H1 (cell line): ENCODE results near the gene VRK2. TPM values are rescaled to one million over a fixed set of nuclear protein-coding genes. Genes with fewer than 3 reads are reported as not detected.

Source experiments
- CTCF ChIA-PET: fragments of 300-600 bp; sonication (Branson Sonifier 250); formaldehyde crosslinking; loops from one replicate; lab custom pipeline; 2021; ENCODE audit not compliant: partially characterized antibody; lab: Charles Lee
- POLR2A ChIA-PET: fragments of 300-600 bp; sonication (Branson Sonifier 250); formaldehyde crosslinking; loops from one replicate; lab custom pipeline; 2021; ENCODE audit warnings: inconsistent platforms; ENCODE audit not compliant: partially characterized antibody; lab: Charles Lee
- DNase-seq, 2 experiments: peaks; one replicate each; pipeline versions ENCODE4 v3.0.0 to v3.0.0-alpha.2; 2010 to 2022; ENCODE audit warnings: low spot score in 2 of 2, low read depth in 1 of 2, mixed read lengths in 1 of 2
- FAIRE-seq: peaks from 2 replicates; lab custom pipeline; 2011; peaks lifted over from hg19 to GRCh38; lab: Jason Lieb, UNC
- H2AFZ ChIP-seq: 2 replicates; pipeline ENCODE4 v1.8.1; 2012; ENCODE audit warnings: low read length, inconsistent platforms
- H2AK5ac ChIP-seq: 2 replicates; pipeline ENCODE4 v1.6.1; 2013; ENCODE audit warnings: low read depth, low read length
- H2BK120ac ChIP-seq: replicated peaks from 2 replicates; pipeline ENCODE3; 2013; ENCODE audit warnings: low read depth, low read length, inconsistent platforms
- H2BK12ac ChIP-seq: 2 replicates; pipeline ENCODE4 v1.6.1; 2013; ENCODE audit warnings: low read depth, low read length
- H2BK15ac ChIP-seq: 2 replicates; pipeline ENCODE4 v1.6.1; 2013; ENCODE audit warnings: low read length
- H2BK20ac ChIP-seq: 2 replicates; pipeline ENCODE4 v1.6.1; 2013; ENCODE audit warnings: low read length
- H2BK5ac ChIP-seq: 2 replicates; pipeline ENCODE4 v1.6.1; 2013; ENCODE audit warnings: low read depth, low read length
- H3K14ac ChIP-seq: 2 replicates; pipeline ENCODE4 v1.6.1; 2013; ENCODE audit warnings: inconsistent platforms; ENCODE audit not compliant: insufficient read length
- H3K18ac ChIP-seq: 2 replicates; pipeline ENCODE4 v1.6.1; 2013; ENCODE audit warnings: low read length; ENCODE audit errors: extremely low read depth
- H3K23ac ChIP-seq: 2 replicates; pipeline ENCODE4 v1.6.1; 2013; ENCODE audit warnings: inconsistent platforms; ENCODE audit not compliant: insufficient read length
- H3K23me2 ChIP-seq: 2 replicates; pipeline ENCODE4 v1.6.1; 2013; ENCODE audit warnings: low read depth, low read length
- H3K27ac ChIP-seq: 2 replicates; pipeline ENCODE4 v1.6.1; 2011; ENCODE audit warnings: low read depth, low read length, inconsistent platforms
- H3K27me3 ChIP-seq, 4 experiments: replicated peaks in 1 of 4; 1 replicate in 1 of 4; 2 replicates in 3 of 4; pipeline versions ENCODE4 v1.6.1 to v1.8.1; 2011 to 2013; ENCODE audit warnings: low read length in 3 of 4, mild to moderate bottlenecking in 3 of 4, inconsistent platforms in 2 of 4, mixed read lengths in 2 of 4, moderate library complexity in 1 of 4; ENCODE audit not compliant: control insufficient read depth in 3 of 4, insufficient read depth in 3 of 4; ENCODE audit errors: extremely low read depth in 1 of 4
- H3K36me3 ChIP-seq, 4 experiments: 2 replicates each; pipeline versions ENCODE4 v1.6.1 to v1.8.1; 2011 to 2013; ENCODE audit warnings: mild to moderate bottlenecking in 4 of 4, low read length in 3 of 4, moderate library complexity in 2 of 4, control low read depth in 1 of 4, inconsistent platforms in 1 of 4; ENCODE audit not compliant: insufficient read depth in 4 of 4, control insufficient read depth in 2 of 4
- H3K4ac ChIP-seq: replicated peaks from 2 replicates; pipeline ENCODE3; 2013; ENCODE audit warnings: low read length, low read depth, mixed read lengths, inconsistent platforms; ENCODE audit not compliant: insufficient read length
- H3K4me1 ChIP-seq, 4 experiments: replicated peaks in 1 of 4; 1 replicate in 1 of 4; 2 replicates in 3 of 4; pipeline versions ENCODE4 v1.6.1 to v1.8.1; 2011 to 2013; ENCODE audit warnings: low read length in 3 of 4, inconsistent platforms in 2 of 4, mixed read lengths in 1 of 4; ENCODE audit not compliant: insufficient read depth in 4 of 4, control insufficient read depth in 3 of 4
- H3K4me2 ChIP-seq, 2 experiments: 2 replicates each; pipeline versions ENCODE4 v1.6.1 to v1.8.1; 2011 to 2013; ENCODE audit warnings: low read depth in 2 of 2, low read length in 2 of 2, control low read depth in 1 of 2, inconsistent platforms in 1 of 2, mild to moderate bottlenecking in 1 of 2; ENCODE audit not compliant: insufficient read depth in 1 of 2
- H3K4me3 ChIP-seq, 4 experiments: fragments of 200-600, 300-600 bp in 1 of 4; sonication (generic), shearing (Covaris generic), sonication (Bioruptor Twin) in 1 of 4; 2 replicates each; pipeline versions ENCODE4 v1.5.1 to v1.8.1; 2011 to 2016; ENCODE audit warnings: low read length in 4 of 4, low read depth in 3 of 4, control low read depth in 2 of 4, inconsistent platforms in 2 of 4, mild to moderate bottlenecking in 2 of 4, mixed read lengths in 1 of 4, moderate library complexity in 1 of 4; ENCODE audit not compliant: insufficient read depth in 2 of 4; ENCODE audit errors: extremely low read depth in 1 of 4
- H3K56ac ChIP-seq: replicated peaks from 2 replicates; pipeline ENCODE3; 2013; ENCODE audit warnings: low read depth, mild to moderate bottlenecking, mixed read lengths, low read length, inconsistent platforms; ENCODE audit not compliant: insufficient read length
- H3K79me1 ChIP-seq: 2 replicates; pipeline ENCODE4 v1.6.1; 2013; ENCODE audit warnings: low read depth, low read length, control low read depth
- H3K79me2 ChIP-seq, 2 experiments: 2 replicates each; pipeline versions ENCODE4 v1.6.1 to v1.8.1; 2012 to 2013; ENCODE audit warnings: low read length in 2 of 2, mild to moderate bottlenecking in 2 of 2, inconsistent platforms in 1 of 2; ENCODE audit not compliant: insufficient read depth in 2 of 2, control insufficient read depth in 1 of 2
- H3K9ac ChIP-seq, 4 experiments: replicated peaks in 1 of 4; 1 replicate in 1 of 4; 2 replicates in 3 of 4; pipeline versions ENCODE4 v1.6.1 to v1.8.1; 2011 to 2013; ENCODE audit warnings: low read depth in 3 of 4, low read length in 3 of 4, control low read depth in 2 of 4, mild to moderate bottlenecking in 2 of 4, moderate library complexity in 2 of 4, inconsistent platforms in 1 of 4; ENCODE audit errors: extremely low read depth in 1 of 4
- H3K9me3 ChIP-seq, 2 experiments: 2 replicates each; pipeline versions ENCODE4 v1.6.1 to v1.8.1; 2012 to 2013; ENCODE audit warnings: mild to moderate bottlenecking in 2 of 2, moderate library complexity in 2 of 2, control low read depth in 1 of 2, inconsistent platforms in 1 of 2, low read depth in 1 of 2, low read length in 1 of 2, mixed read lengths in 1 of 2; ENCODE audit not compliant: insufficient read depth in 2 of 2
- H4K20me1 ChIP-seq, 2 experiments: replicated peaks in 1 of 2; 2 replicates each; pipeline versions ENCODE3 to v1.8.1; 2011 to 2013; ENCODE audit warnings: inconsistent platforms in 2 of 2, low read length in 2 of 2, mild to moderate bottlenecking in 1 of 2; ENCODE audit not compliant: insufficient read depth in 2 of 2, control insufficient read depth in 1 of 2
- H4K5ac ChIP-seq: 2 replicates; pipeline ENCODE4 v1.6.1; 2013; ENCODE audit warnings: low read length, low read depth, mixed read lengths, inconsistent platforms; ENCODE audit not compliant: insufficient read length
- H4K8ac ChIP-seq: 2 replicates; pipeline ENCODE4 v1.8.0; 2013; ENCODE audit warnings: mild to moderate bottlenecking, moderate library complexity, low read length, inconsistent platforms; ENCODE audit not compliant: insufficient read depth; ENCODE audit errors: extremely low read depth
- H4K91ac ChIP-seq: replicated peaks from 2 replicates; pipeline ENCODE3; 2013; ENCODE audit warnings: low read length, mixed read lengths, inconsistent platforms; ENCODE audit not compliant: insufficient read length
- KDM4A ChIP-seq: IDR thresholded peaks from one replicate; pipeline ENCODE4 v1.7.1; 2012; ENCODE audit warnings: low read depth, mild to moderate bottlenecking, moderate library complexity, low read length, inconsistent platforms; ENCODE audit not compliant: severe bottlenecking
- TCF12 ChIP-seq: IDR thresholded peaks from 2 replicates; pipeline ENCODE4 v1.6.1; 2011; ENCODE audit warnings: low read depth, mild to moderate bottlenecking, low read length
- WGBS, 2 experiments: shearing (Covaris generic) in 1 of 2; methylation state at CpG; one replicate each; pipeline versions ENCODE4 v1.1.6 to v1.1.7; 2013 to 2015; ENCODE audit warnings: low lambda C conversion rate in 2 of 2, mixed read lengths in 2 of 2, inconsistent platforms in 1 of 2, low coverage in 1 of 2, missing lambda C conversion rate in 1 of 2; ENCODE audit not compliant: insufficient replicate concordance in 2 of 2, insufficient coverage in 1 of 2, insufficient read length in 1 of 2; ENCODE audit errors: extremely low coverage in 1 of 2, missing lambda C conversion rate in 1 of 2; 5-methylcytosine and 5-hydroxymethylcytosine counted together
- polyA plus RNA-seq, 7 experiments: library from polyadenylated mRNA; depleted of rRNA in 3 of 7; stranded (reverse) in 5 of 7; unstranded in 2 of 7; fragments of >200 nt in 5 of 7; fragments of 200-250 nt in 2 of 7; gene quantifications; 1 replicate in 5 of 7; 2 replicates in 1 of 7; 4 replicates in 1 of 7; pipeline versions ENCODE4 v1.2.1 to v1.2.3, GENCODE V29; 2011 to 2013; ENCODE audit warnings: missing spikeins in 2 of 7, mixed read lengths in 2 of 7
- total RNA-seq: library from RNA; stranded (reverse); fragmentation: NEBNext Ultra II Directional; extraction: Animal tissue kit (Norgen Biotek cat#: 25700); gene quantifications from 2 replicates; pipeline ENCODE4 v1.2.1, GENCODE V29; 2021
- TF ChIP-seq, protein P1 (sequence below), 3 experiments: IDR thresholded peaks; 1 replicate in 2 of 3; 2 replicates in 1 of 3; pipeline versions ENCODE4 v1.5.1 to v1.6.1; 2011; ENCODE audit warnings: low read length in 3 of 3, mild to moderate bottlenecking in 3 of 3, inconsistent platforms in 2 of 3, low read depth in 1 of 3, moderate library complexity in 1 of 3; ENCODE audit not compliant: insufficient read depth in 1 of 3; ENCODE audit errors: control extremely low read depth in 1 of 3
- TF ChIP-seq, protein P2 (sequence below): IDR thresholded peaks from 2 replicates; pipeline ENCODE4 v1.6.1; 2011; ENCODE audit warnings: low read depth, mild to moderate bottlenecking, low read length; ENCODE audit not compliant: insufficient read depth

The VRK2 gene
- total and polyA plus RNA-seq, 2 of the 8 experiments (the other 6 are each of a cell fraction or from before 2014, with no cell fraction given) = 7.6 to 27.8 TPM

- Histone ChIP-seq H3K9ac (no peak overlapping the region), H3K18ac (no peak overlapping the region), H2AFZ (no peak overlapping the region), H2BK15ac (no peak overlapping the region), H3K27me3 (no peaks in the 10 kb centered on the region), H3K79me1 (no peaks in the 10 kb centered on the region), H2BK120ac (no peak overlapping the region), H3K4ac (no peak overlapping the region), H3K4me2 (no peak overlapping the region), H2BK12ac (no peak overlapping the region), H2BK5ac (no peak overlapping the region), H3K79me2 (no peaks in the 10 kb centered on the region), H3K14ac (no peak overlapping the region), H2BK20ac (no peak overlapping the region), H3K9me3 (no peaks in the 10 kb centered on the region; a peak in 1 of 4 replicates), H3K4me3 (no peak overlapping the region), H3K27ac (no peak overlapping the region), H4K91ac (no peak overlapping the region), H3K23me2 (no peaks in the 10 kb centered on the region), H4K20me1 (no peaks in the 10 kb centered on the region), H3K56ac (no peak overlapping the region), H3K36me3 (no peaks in the 10 kb centered on the region; a peak in 2 of 8 replicates), H3K23ac (no peak overlapping the region), H3K4me1 (no peaks in the 10 kb centered on the region), H2AK5ac (no peak overlapping the region), H4K5ac (no peak overlapping the region), H4K8ac (no peak overlapping the region)
- 83% methylated on average over 4 of the region's 4 CpGs; no CpG with 5 or more reads in 1 of the 2 experiments for WGBS, 2 experiments
- TF ChIP-seq, protein P1, sequence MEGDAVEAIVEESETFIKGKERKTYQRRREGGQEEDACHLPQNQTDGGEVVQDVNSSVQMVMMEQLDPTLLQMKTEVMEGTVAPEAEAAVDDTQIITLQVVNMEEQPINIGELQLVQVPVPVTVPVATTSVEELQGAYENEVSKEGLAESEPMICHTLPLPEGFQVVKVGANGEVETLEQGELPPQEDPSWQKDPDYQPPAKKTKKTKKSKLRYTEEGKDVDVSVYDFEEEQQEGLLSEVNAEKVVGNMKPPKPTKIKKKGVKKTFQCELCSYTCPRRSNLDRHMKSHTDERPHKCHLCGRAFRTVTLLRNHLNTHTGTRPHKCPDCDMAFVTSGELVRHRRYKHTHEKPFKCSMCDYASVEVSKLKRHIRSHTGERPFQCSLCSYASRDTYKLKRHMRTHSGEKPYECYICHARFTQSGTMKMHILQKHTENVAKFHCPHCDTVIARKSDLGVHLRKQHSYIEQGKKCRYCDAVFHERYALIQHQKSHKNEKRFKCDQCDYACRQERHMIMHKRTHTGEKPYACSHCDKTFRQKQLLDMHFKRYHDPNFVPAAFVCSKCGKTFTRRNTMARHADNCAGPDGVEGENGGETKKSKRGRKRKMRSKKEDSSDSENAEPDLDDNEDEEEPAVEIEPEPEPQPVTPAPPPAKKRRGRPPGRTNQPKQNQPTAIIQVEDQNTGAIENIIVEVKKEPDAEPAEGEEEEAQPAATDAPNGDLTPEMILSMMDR (IDR thresholded peaks at IDR 0.05; ENCODE audit: control extremely low read depth in 1 of 3, insufficient read depth in 1 of 3, low read depth in 1 of 3, low read length in 3 of 3) = no peak
- no peak for TF ChIP-seq TCF12
- TF ChIP-seq, protein P2, sequence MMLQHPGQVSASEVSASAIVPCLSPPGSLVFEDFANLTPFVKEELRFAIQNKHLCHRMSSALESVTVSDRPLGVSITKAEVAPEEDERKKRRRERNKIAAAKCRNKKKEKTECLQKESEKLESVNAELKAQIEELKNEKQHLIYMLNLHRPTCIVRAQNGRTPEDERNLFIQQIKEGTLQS = no peak
- no peak for TF ChIP-seq KDM4A
- ChIA-PET CTCF (no interaction called here), POLR2A (no interaction called here)
- DNase-seq (no peak), FAIRE-seq (no peak)
Observed at GRCh38 chr2:58099096-58099769, 52.6 kb downstream of the VRK2 start.
